Ovary (tissue), 3 donors: ENCODE measurements around the gene ICE1.

Experiments
- POLR2A ChIP-seq: fragments of 450-650 bp; IDR thresholded peaks from one replicate; pipeline ENCODE4 v1.6.1; 2017; ENCODE audit warnings: antibody characterized with exemption, mild to moderate bottlenecking, moderate library complexity
- TF ChIP-seq, protein P1 (sequence below), 3 donors: fragments of 450-650 bp in 2 of 3; fragments of 200-600 bp in 1 of 3; IDR thresholded peaks; one replicate each; pipeline versions ENCODE4 v1.5.1 to v1.8.0; 2016 to 2022; ENCODE audit warnings: antibody characterized with exemption in 3 of 3, mild to moderate bottlenecking in 1 of 3
- donor health status: DM: no; HTN: no; CAD: no.

DNA sequence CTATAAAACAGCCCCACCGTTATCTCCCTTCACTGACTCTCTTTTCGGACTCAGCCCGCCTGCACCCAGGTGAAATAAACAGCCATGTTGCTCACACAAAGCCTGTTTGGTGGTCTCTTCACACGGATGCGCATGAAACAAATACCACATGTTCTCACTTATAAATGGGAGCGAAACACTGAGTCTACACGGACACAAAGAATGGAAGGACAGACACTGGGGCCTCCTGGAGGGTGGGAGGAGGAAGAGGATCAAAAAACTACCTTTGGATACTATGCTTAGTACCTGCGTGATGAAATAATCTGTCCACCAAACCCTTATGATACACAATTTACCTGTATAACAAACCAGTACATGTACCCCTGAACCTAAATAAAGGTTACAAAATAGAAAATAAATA, 98.6 kb downstream of the ICE1 start:
- TF ChIP-seq, protein P1, sequence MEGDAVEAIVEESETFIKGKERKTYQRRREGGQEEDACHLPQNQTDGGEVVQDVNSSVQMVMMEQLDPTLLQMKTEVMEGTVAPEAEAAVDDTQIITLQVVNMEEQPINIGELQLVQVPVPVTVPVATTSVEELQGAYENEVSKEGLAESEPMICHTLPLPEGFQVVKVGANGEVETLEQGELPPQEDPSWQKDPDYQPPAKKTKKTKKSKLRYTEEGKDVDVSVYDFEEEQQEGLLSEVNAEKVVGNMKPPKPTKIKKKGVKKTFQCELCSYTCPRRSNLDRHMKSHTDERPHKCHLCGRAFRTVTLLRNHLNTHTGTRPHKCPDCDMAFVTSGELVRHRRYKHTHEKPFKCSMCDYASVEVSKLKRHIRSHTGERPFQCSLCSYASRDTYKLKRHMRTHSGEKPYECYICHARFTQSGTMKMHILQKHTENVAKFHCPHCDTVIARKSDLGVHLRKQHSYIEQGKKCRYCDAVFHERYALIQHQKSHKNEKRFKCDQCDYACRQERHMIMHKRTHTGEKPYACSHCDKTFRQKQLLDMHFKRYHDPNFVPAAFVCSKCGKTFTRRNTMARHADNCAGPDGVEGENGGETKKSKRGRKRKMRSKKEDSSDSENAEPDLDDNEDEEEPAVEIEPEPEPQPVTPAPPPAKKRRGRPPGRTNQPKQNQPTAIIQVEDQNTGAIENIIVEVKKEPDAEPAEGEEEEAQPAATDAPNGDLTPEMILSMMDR (IDR thresholded peaks at IDR 0.05) = no peak
- no peak for TF ChIP-seq POLR2A
